Measurements from ENCODE around the gene PRTFDC1. TPM values are rescaled to one million over a fixed set of nuclear protein-coding genes. Genes with fewer than 3 reads are reported as not detected.
"Not testable (repeated sequence)": the region's sequence is repeated elsewhere in the genome, so short reads cannot be mapped to it uniquely, and the experiment has no call there.

Gene PRTFDC1
- total and polyA plus RNA-seq, 2 experiments from 2014 or later: 16.0 to 22.0 TPM

DNA sequence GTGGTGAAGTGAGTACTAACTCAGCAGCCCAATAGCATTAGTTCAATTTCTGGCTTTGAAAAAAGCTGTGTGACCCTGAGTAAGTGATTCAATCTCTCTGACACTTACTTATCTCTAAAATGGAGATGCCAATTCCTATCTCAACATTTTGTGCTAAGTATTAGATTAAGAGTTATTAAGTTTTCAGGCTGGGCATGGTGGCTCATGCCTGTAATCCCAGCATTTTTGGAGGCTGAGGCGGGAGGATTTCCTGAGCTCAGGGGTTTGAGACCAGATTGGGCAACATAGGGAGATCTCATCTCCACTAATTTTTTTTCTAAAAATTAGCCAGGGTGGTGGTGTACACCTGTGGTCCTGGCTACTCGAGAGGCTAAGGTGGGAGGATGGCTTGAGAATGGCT, 109.5 kb downstream of the PRTFDC1 start:
- WGBS, 2 experiments (ENCODE audit: low coverage in 1 of 2, low lambda C conversion rate in 2 of 2, missing lambda C conversion rate in 2 of 2): 92 to 96% methylated on average over 2 of the region's 2 CpGs
- peaks cover 2% of the 10 kb centered on the region for H3K4me1 ChIP-seq (ENCODE audit: insufficient read depth)
- no peak for DNase-seq
- in situ Hi-C loops (cut with MboI): no loop called here
- H3K79me2 ChIP-seq (ENCODE audit: insufficient read depth): no peaks in the 10 kb centered on the region
- H3F3A ChIP-seq (ENCODE audit: insufficient read depth): no peaks in the 10 kb centered on the region
- H3K4me3 ChIP-seq: no peak overlapping the region
- H2AFZ ChIP-seq: no peak overlapping the region
- no peak overlapping the region for H3K9ac ChIP-seq
- no peaks in the 10 kb centered on the region for H3K27me3 ChIP-seq (replicated peaks; ENCODE audit: insufficient read depth)
- no peak overlapping the region for H3K27ac ChIP-seq
- no peak for TF ChIP-seq EZH2 (IDR thresholded peaks at IDR 0.05; ENCODE audit: insufficient read depth, poor library complexity, severe bottlenecking)
- no peak for TF ChIP-seq EZH2phosphoT487 (IDR thresholded peaks at IDR 0.05; ENCODE audit: insufficient read depth, low read depth)
- H3K9me2 ChIP-seq (ENCODE audit: insufficient read depth): no peaks in the 10 kb centered on the region
- H3K36me3 ChIP-seq (ENCODE audit: low read depth): no peaks in the 10 kb centered on the region
- no peaks in the 10 kb centered on the region for H4K20me1 ChIP-seq (ENCODE audit: insufficient read depth)
- H3K4me2 ChIP-seq (ENCODE audit: unreplicated experiment): no peak overlapping the region
- H3K9me3 ChIP-seq (ENCODE audit: low read depth): peaks cover under 1% of the 10 kb centered on the region

DNA sequence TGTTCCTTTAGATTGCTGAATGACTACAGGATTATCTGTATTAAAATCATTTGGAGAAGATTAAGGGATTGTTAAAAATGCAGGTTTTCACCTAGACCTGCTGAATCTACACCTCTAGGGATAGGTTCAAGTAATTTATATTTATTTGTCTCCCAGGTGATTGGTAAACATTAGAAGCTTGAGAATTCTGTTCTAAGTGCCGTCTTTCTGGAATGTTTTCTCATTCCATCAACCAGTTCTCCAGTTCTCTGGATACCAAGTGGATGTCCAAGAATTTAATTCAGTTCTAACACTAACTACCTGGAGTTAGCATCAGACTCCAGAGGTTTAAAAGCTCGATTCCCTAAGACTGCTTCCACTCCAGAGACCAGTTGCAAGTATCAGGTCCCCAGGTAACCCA, 110.9 kb downstream of the PRTFDC1 start:
- no peaks in the 10 kb centered on the region for H3K4me1 ChIP-seq (ENCODE audit: insufficient read depth)
- no peak overlapping the region for H3K27ac ChIP-seq
- in situ Hi-C loops (cut with MboI): no loop called here
- TF ChIP-seq EZH2 (IDR thresholded peaks at IDR 0.05; ENCODE audit: insufficient read depth, poor library complexity, severe bottlenecking): no peak
- no peak for TF ChIP-seq EZH2phosphoT487 (IDR thresholded peaks at IDR 0.05; ENCODE audit: insufficient read depth, low read depth)
- no peaks in the 10 kb centered on the region for H3F3A ChIP-seq (ENCODE audit: insufficient read depth)
- H3K27me3 ChIP-seq (replicated peaks; ENCODE audit: insufficient read depth): no peaks in the 10 kb centered on the region
- H3K9ac ChIP-seq: no peak overlapping the region
- no peak for DNase-seq
- no peak overlapping the region for H2AFZ ChIP-seq
- no peaks in the 10 kb centered on the region for H3K9me2 ChIP-seq (ENCODE audit: insufficient read depth)
- no peak overlapping the region for H3K4me3 ChIP-seq
- H3K4me2 ChIP-seq (ENCODE audit: unreplicated experiment): no peak overlapping the region
- no peaks in the 10 kb centered on the region for H3K36me3 ChIP-seq (ENCODE audit: low read depth)
- no peaks in the 10 kb centered on the region for H3K79me2 ChIP-seq (ENCODE audit: insufficient read depth)
- H3K9me3 ChIP-seq (ENCODE audit: low read depth): peaks cover 7% of the 10 kb centered on the region
- no peaks in the 10 kb centered on the region for H4K20me1 ChIP-seq (ENCODE audit: insufficient read depth)
- 94 to 98% methylated on average over 2 of the region's 2 CpGs for WGBS, 2 experiments (ENCODE audit: low coverage in 1 of 2, low lambda C conversion rate in 2 of 2, missing lambda C conversion rate in 2 of 2)

DNA sequence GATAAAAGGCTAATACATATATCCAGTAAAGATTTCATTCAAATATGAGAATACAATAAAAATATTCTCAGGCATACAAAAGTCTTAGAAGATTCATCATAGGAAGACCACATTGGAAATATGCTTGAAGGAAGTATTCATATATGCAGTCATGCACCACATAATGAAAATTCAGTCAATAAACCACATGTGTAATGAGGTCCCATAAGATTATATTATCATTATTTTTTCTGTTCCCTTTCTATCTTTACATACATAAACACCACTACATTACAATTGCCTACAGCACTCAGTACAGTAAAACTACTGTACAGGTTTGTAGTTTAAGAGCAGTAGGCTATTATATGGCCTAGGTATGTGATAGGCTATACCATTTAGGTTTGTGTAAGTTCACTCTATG, 111.6 kb downstream of the PRTFDC1 start:
- no peak for DNase-seq
- H3K27ac ChIP-seq: no peak overlapping the region
- H3K9ac ChIP-seq: no peak overlapping the region
- no peaks in the 10 kb centered on the region for H3K4me1 ChIP-seq (ENCODE audit: insufficient read depth)
- H3K79me2 ChIP-seq (ENCODE audit: insufficient read depth): no peaks in the 10 kb centered on the region
- no peaks in the 10 kb centered on the region for H4K20me1 ChIP-seq (ENCODE audit: insufficient read depth)
- no peak overlapping the region for H3K4me3 ChIP-seq
- no peak overlapping the region for H2AFZ ChIP-seq
- H3K36me3 ChIP-seq (ENCODE audit: low read depth): no peaks in the 10 kb centered on the region
- peaks cover 7% of the 10 kb centered on the region for H3K9me3 ChIP-seq (ENCODE audit: low read depth)
- TF ChIP-seq EZH2phosphoT487 (IDR thresholded peaks at IDR 0.05; ENCODE audit: insufficient read depth, low read depth) (no peak), EZH2 (IDR thresholded peaks at IDR 0.05; ENCODE audit: insufficient read depth, poor library complexity, severe bottlenecking) (no peak)
- in situ Hi-C loops (cut with MboI): no loop called here
- H3K27me3 ChIP-seq (replicated peaks; ENCODE audit: insufficient read depth): no peaks in the 10 kb centered on the region
- H3K9me2 ChIP-seq (ENCODE audit: insufficient read depth): no peaks in the 10 kb centered on the region
- H3F3A ChIP-seq (ENCODE audit: insufficient read depth): no peaks in the 10 kb centered on the region
- H3K4me2 ChIP-seq (ENCODE audit: unreplicated experiment): no peak overlapping the region

DNA sequence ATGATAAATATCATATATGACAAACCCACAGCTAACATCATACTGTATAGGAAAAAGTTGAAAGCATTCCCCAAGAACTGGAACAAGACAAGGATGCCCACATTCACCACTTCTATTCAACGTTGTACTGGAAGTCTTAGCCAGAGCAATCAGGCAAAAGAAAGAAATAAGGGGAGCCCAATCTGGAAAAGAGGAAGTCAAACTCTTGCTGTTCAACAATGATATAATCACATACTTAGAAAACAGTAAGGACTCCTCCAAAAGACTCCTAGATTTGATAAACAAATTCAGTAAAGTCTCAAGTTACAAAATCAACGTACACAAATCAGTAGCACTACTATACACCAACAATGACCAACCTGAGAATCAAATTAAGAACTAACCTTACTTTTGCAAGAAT, 114.6 kb downstream of the PRTFDC1 start:
- H3K27ac ChIP-seq; DNase-seq; H3K79me2 ChIP-seq (ENCODE audit: insufficient read depth); H2AFZ ChIP-seq; H3K4me2 ChIP-seq (ENCODE audit: unreplicated experiment); H3K27me3 ChIP-seq (replicated peaks; ENCODE audit: insufficient read depth); H3K9me3 ChIP-seq (ENCODE audit: low read depth); H4K20me1 ChIP-seq (ENCODE audit: insufficient read depth); in situ Hi-C loops (cut with MboI); H3K4me1 ChIP-seq (ENCODE audit: insufficient read depth); H3K9ac ChIP-seq; H3K4me3 ChIP-seq; H3K36me3 ChIP-seq (ENCODE audit: low read depth); H3F3A ChIP-seq (ENCODE audit: insufficient read depth); H3K9me2 ChIP-seq (ENCODE audit: insufficient read depth): not testable (repeated sequence)
- 36 to 42% methylated on average over 2 of the region's 2 CpGs for WGBS, 2 experiments (ENCODE audit: low coverage in 1 of 2, low lambda C conversion rate in 2 of 2, missing lambda C conversion rate in 2 of 2)

DNA sequence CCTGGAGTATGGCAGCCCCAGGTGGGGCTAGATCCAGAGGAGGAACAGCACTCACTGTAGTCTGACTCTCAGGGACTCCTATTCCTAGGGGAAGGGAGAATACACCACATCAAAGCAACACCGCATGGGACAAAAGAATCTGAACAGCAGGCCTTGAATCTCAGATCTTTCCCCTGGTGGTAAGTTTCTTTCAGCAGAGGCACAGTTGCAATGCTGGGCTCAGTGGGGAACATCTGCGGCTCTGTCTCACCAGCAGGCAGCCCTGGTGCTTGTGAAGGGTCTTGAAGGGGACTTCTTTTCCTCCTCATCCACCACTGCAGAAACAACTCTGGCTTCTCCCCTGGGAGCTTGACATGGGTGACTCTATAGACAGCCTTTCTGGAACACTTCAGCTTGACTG, 117.5 kb downstream of the PRTFDC1 start:
- no peaks in the 10 kb centered on the region for H3K27me3 ChIP-seq (replicated peaks; ENCODE audit: insufficient read depth)
- no peaks in the 10 kb centered on the region for H3K9me2 ChIP-seq (ENCODE audit: insufficient read depth)
- H3K4me2 ChIP-seq (ENCODE audit: unreplicated experiment): no peak overlapping the region
- H3K79me2 ChIP-seq (ENCODE audit: insufficient read depth): no peaks in the 10 kb centered on the region
- TF ChIP-seq EZH2phosphoT487 (IDR thresholded peaks at IDR 0.05; ENCODE audit: insufficient read depth, low read depth) (no peak), EZH2 (IDR thresholded peaks at IDR 0.05; ENCODE audit: insufficient read depth, poor library complexity, severe bottlenecking) (no peak)
- H3K4me3 ChIP-seq: no peak overlapping the region
- no peaks in the 10 kb centered on the region for H3F3A ChIP-seq (ENCODE audit: insufficient read depth)
- in situ Hi-C loops (cut with MboI): no loop called here
- H3K4me1 ChIP-seq (ENCODE audit: insufficient read depth): no peaks in the 10 kb centered on the region
- H4K20me1 ChIP-seq (ENCODE audit: insufficient read depth): no peaks in the 10 kb centered on the region
- H3K27ac ChIP-seq: no peak overlapping the region
- H2AFZ ChIP-seq: no peak overlapping the region
- no peaks in the 10 kb centered on the region for H3K36me3 ChIP-seq (ENCODE audit: low read depth)
- H3K9me3 ChIP-seq (ENCODE audit: low read depth): peaks cover 7% of the 10 kb centered on the region
- WGBS, 2 experiments (ENCODE audit: low coverage in 1 of 2, low lambda C conversion rate in 2 of 2, missing lambda C conversion rate in 2 of 2): 50% methylated on average over 2 of the region's 2 CpGs
- no peak overlapping the region for H3K9ac ChIP-seq
- DNase-seq: no peak
